GM21360 (cell line): Measurements from ENCODE around the gene ZBTB7C.

Source experiments
- ATAC-seq: cut with Tn5 transposase; IDR thresholded peaks from one replicate; pipeline ENCODE4 v1.9.1; 2021; ENCODE audit warnings: mild to moderate bottlenecking, moderate library complexity; ENCODE audit not compliant: unreplicated experiment

Gene ZBTB7C

GRCh38 chr18:48391868-48392267 lies 17.3 kb downstream of the ZBTB7C start:
- no peak for ATAC-seq

GRCh38 chr18:48390641-48391040 lies 18.5 kb downstream of the ZBTB7C start:
- ATAC-seq, result no peak

- no peak for ATAC-seq
These were observed 20.7 kb downstream of the ZBTB7C start for GRCh38 chr18:48388478-48388877.

GRCh38 chr18:48387300-48387699 lies 21.9 kb downstream of the ZBTB7C start:
- no peak for ATAC-seq

GRCh38 chr18:48385596-48385995 lies 23.6 kb downstream of the ZBTB7C start:
- ATAC-seq, result no peak

- no peak for ATAC-seq
These were observed 32.2 kb downstream of the ZBTB7C start for GRCh38 chr18:48376934-48377333.

- no peak for ATAC-seq
These were observed 32.8 kb downstream of the ZBTB7C start for GRCh38 chr18:48376406-48376805.

GRCh38 chr18:48375150-48375800 lies 33.9 kb downstream of the ZBTB7C start:
- no peak for ATAC-seq

- ATAC-seq, result no peak
These were observed 34.6 kb downstream of the ZBTB7C start for GRCh38 chr18:48374423-48375149.

- no peak for ATAC-seq
These were observed 37.2 kb downstream of the ZBTB7C start for GRCh38 chr18:48371854-48372602.

GRCh38 chr18:48367557-48367956 lies 41.6 kb downstream of the ZBTB7C start:
- ATAC-seq, result no peak

- no peak for ATAC-seq
These were observed 43.2 kb downstream of the ZBTB7C start for GRCh38 chr18:48365965-48366364.

GRCh38 chr18:48364146-48364545 lies 45.0 kb downstream of the ZBTB7C start:
- no peak for ATAC-seq

GRCh38 chr18:48363175-48363574 lies 46.0 kb downstream of the ZBTB7C start:
- ATAC-seq, result no peak

GRCh38 chr18:48361801-48362200 lies 47.4 kb downstream of the ZBTB7C start:
- ATAC-seq, result no peak

GRCh38 chr18:48360376-48361021 lies 48.7 kb downstream of the ZBTB7C start:
- ATAC-seq, result no peak

- no peak for ATAC-seq
These were observed 49.6 kb downstream of the ZBTB7C start for GRCh38 chr18:48359626-48360025.

GRCh38 chr18:48358868-48359267 lies 50.3 kb downstream of the ZBTB7C start:
- no peak for ATAC-seq

- no peak for ATAC-seq
These were observed 52.1 kb downstream of the ZBTB7C start for GRCh38 chr18:48356909-48357631.

GRCh38 chr18:48356151-48356745 lies 52.9 kb downstream of the ZBTB7C start:
- no peak for ATAC-seq
